ENCODE results near the gene PCYT2.

PCYT2 gene

GRCh38 chr17:81912441-81913309, 1.5 kb upstream of the PCYT2 start:
- DNase-seq = no peak

- DNase-seq = no peak
Measured at GRCh38 chr17:81911969-81912368, 770 bp upstream of the PCYT2 start.

- peak in 1 of 2 donors; percentile 33 for DNase-seq
Measured at GRCh38 chr17:81910840-81911276, 341 bp downstream of the PCYT2 start.

GRCh38 chr17:81909966-81910839, 996 bp downstream of the PCYT2 start:
- no peak for DNase-seq

- no peak for DNase-seq
Measured at GRCh38 chr17:81909231-81909630, 2.0 kb downstream of the PCYT2 start.

GRCh38 chr17:81908793-81909192, 2.4 kb downstream of the PCYT2 start:
- DNase-seq = no peak

- DNase-seq = no peak
Measured at GRCh38 chr17:81907219-81908145, 3.7 kb downstream of the PCYT2 start.

GRCh38 chr17:81906476-81907218, 4.6 kb downstream of the PCYT2 start:
- DNase-seq = no peak

- no peak for DNase-seq
Measured at GRCh38 chr17:81905993-81906392, 5.2 kb downstream of the PCYT2 start.

- DNase-seq = no peak
Measured at GRCh38 chr17:81905424-81905875, 5.7 kb downstream of the PCYT2 start.

GRCh38 chr17:81904600-81905423, 6.4 kb downstream of the PCYT2 start:
- DNase-seq = no peak

- DNase-seq = no peak
Measured at GRCh38 chr17:81903896-81904599, 7.2 kb downstream of the PCYT2 start.

- no peak for DNase-seq
Measured at GRCh38 chr17:81903415-81903831, 7.8 kb downstream of the PCYT2 start.

GRCh38 chr17:81902653-81903414, 8.4 kb downstream of the PCYT2 start:
- no peak for DNase-seq

GRCh38 chr17:81902023-81902652, 9.1 kb downstream of the PCYT2 start, which contains the start of gene NPB:
Gene NPB (plus strand): TSS chr17:81902238. CDS start chr17:81902278, 40 bp downstream.
- no peak for DNase-seq

- DNase-seq = no peak
Measured at GRCh38 chr17:81901167-81902022, 9.8 kb downstream of the PCYT2 start.

- DNase-seq = no peak
Measured at GRCh38 chr17:81900181-81900820, 10.9 kb downstream of the PCYT2 start.

Data from activated CD4-positive, alpha-beta T cell treated with anti-CD3 and anti-CD28 coated beads for 4 hours (primary cell).